ENCODE data around the gene PTGIS. TPM values are rescaled to one million over a fixed set of nuclear protein-coding genes. Genes with fewer than 3 reads are reported as not detected.

Gene PTGIS
- total RNA-seq, 1 donor from 2014 or later, result 43.6 TPM

DNA sequence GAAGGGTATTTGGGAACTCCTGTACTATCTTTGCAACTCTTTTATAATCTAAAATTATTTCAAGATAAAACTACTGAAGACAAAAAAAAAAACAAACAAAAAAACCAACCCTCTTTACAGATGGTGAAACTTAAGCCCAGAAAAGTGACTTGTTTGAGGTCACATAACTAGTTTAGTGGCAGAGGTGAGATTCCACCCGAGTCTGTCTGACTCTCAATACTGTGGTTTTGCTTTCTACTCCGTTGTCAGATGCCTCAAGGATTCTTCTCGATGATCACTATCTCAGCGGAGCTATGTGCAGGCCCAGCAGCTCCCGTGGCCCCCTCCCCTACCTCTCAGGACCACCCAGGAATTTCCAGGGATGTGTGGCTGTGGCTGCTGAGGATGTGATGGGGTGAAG lies 49.4 kb downstream of the PTGIS start:
- peaks cover 6% of the 10 kb centered on the region for H3K36me3 Mint-ChIP-seq (ENCODE audit: low read depth)
- DNase-seq (ENCODE audit: low spot score), result no peak
- peaks cover 13% of the 10 kb centered on the region for H3K27me3 Mint-ChIP-seq (ENCODE audit: insufficient read depth)
- no peak overlapping the region for H3K27ac Mint-ChIP-seq
- no peak overlapping the region for H3K4me3 Mint-ChIP-seq
- no peaks in the 10 kb centered on the region for H3K4me1 Mint-ChIP-seq (ENCODE audit: low read depth)
- H3K9me3 Mint-ChIP-seq, result no peaks in the 10 kb centered on the region
- intact Hi-C loops (cut with micrococcal nuclease), result no loop called here

DNA sequence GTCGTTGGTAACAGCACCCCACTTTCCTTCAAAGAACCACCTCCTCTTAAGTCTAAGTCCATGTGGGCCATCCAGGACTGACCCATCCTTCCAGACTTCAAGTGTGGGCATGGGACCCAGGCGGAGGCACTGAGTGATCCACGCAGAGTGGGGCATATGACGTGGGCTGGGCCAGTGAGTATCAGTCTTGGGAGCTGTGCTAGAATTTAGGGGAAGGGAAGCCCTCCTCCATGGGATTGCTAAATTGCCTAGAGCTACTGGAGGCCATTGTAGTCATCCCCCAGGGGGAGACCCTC lies 50.2 kb downstream of the PTGIS start:
- Mint-ChIP-seq H3K9me3 (no peaks in the 10 kb centered on the region), H3K4me1 (ENCODE audit: low read depth) (no peaks in the 10 kb centered on the region), H3K4me3 (no peak overlapping the region), H3K36me3 (ENCODE audit: low read depth) (peaks cover 6% of the 10 kb centered on the region), H3K27me3 (ENCODE audit: insufficient read depth) (peaks cover 13% of the 10 kb centered on the region), H3K27ac (no peak overlapping the region)
- no peak for DNase-seq (ENCODE audit: low spot score)
- intact Hi-C loops (cut with micrococcal nuclease), result no loop called here

DNA sequence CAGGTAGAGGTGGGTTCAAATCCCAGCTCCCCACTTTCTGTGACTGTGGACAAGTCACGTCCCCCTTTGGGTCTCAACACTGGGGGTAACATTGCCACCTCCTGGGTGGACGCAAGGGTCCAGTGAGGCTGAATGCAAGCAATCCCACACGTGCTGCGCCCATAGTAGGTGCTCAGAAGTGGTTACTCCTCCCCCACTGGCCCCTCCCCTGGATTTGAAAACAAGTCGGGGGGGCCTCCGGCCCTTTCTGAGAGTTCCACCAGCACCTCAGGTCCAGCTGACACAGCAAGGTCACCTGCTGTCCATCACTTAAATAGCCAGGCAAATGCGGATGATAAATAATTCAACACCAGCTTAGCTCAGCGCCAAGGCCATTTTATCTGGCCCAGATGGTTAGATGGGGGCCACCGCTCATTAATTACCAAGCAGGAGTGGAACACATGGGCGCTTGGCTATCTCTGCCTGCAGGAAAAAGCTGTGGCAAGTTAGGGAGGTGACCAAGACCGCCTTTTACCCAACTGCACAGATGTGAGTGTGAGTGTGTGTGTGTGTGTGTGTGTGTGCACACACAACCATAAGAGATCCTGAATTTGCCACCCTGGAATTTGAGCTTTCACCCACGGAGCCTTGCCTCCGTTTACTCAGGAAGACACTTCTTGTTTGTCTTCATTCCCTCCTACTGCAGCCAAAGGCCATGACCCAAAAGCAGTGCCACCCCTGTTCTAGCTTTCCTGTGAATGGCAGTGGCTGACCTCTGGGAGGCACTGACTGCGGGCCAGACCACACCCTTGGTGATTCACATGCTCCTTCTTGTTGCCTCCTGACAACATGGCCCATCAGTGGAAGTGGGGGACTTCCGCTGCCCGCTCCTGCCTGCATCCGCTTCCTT lies 50.8 kb downstream of the PTGIS start:
- no peak overlapping the region for H3K27ac Mint-ChIP-seq
- H3K4me3 Mint-ChIP-seq, result no peak overlapping the region
- DNase-seq (ENCODE audit: low spot score), result no peak
- H3K36me3 Mint-ChIP-seq (ENCODE audit: low read depth), result peaks cover 4% of the 10 kb centered on the region
- intact Hi-C loops (cut with micrococcal nuclease), result no loop called here
- H3K27me3 Mint-ChIP-seq (ENCODE audit: insufficient read depth), result peaks cover 10% of the 10 kb centered on the region
- no peaks in the 10 kb centered on the region for H3K9me3 Mint-ChIP-seq
- no peaks in the 10 kb centered on the region for H3K4me1 Mint-ChIP-seq (ENCODE audit: low read depth)

DNA sequence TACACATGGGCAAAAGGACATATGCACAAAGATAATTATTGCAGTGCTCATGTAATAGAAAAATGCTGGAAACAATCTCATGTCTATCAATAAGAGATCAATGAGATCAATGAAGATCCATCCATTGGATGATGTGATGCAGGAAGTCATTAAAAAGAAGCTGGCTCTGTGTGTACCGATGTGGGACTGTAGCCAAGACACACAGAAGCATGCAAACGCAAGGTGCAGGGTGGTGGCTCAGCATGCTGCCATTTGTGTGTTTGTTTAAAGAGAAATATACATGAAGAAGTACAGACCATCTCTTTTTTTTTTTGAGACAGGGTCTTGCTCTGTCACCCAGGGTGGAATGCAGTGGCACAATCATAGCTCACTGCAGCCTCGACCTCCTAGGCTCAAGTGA lies 52.4 kb downstream of the PTGIS start:
- Mint-ChIP-seq H3K36me3 (ENCODE audit: low read depth) (peaks cover 2% of the 10 kb centered on the region), H3K9me3 (no peaks in the 10 kb centered on the region), H3K27ac (no peak overlapping the region), H3K4me3 (no peak overlapping the region), H3K27me3 (ENCODE audit: insufficient read depth) (peaks cover 11% of the 10 kb centered on the region), H3K4me1 (ENCODE audit: low read depth) (no peaks in the 10 kb centered on the region)
- intact Hi-C loops (cut with micrococcal nuclease), result no loop called here
- no peak for DNase-seq (ENCODE audit: low spot score)

DNA sequence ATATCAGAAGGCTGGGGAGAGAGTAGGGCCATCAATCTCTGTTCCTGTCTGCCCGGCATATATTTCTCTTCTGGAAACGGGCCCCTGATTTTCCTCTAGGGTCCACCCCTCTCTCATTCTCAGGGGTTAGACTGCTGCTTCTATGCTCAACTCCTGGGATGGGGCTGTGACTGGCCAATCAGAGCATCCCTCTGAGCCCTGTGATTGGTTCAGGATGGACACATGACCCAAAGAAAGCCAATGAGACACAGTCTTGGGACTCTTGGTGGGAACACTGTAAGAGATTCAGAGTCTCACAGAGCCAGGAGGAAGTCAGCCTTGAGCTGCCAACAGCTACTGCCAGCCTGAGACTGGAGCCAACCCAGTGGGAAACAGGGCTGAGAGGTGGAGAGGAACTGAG lies 54.4 kb downstream of the PTGIS start:
- Mint-ChIP-seq H3K9me3 (no peaks in the 10 kb centered on the region), H3K4me1 (ENCODE audit: low read depth) (no peaks in the 10 kb centered on the region), H3K27ac (no peak overlapping the region), H3K27me3 (ENCODE audit: insufficient read depth) (peaks cover 21% of the 10 kb centered on the region), H3K4me3 (no peak overlapping the region), H3K36me3 (ENCODE audit: low read depth) (peaks cover 2% of the 10 kb centered on the region)
- intact Hi-C loops (cut with micrococcal nuclease), result no loop called here
- no peak for DNase-seq (ENCODE audit: low spot score)

DNA sequence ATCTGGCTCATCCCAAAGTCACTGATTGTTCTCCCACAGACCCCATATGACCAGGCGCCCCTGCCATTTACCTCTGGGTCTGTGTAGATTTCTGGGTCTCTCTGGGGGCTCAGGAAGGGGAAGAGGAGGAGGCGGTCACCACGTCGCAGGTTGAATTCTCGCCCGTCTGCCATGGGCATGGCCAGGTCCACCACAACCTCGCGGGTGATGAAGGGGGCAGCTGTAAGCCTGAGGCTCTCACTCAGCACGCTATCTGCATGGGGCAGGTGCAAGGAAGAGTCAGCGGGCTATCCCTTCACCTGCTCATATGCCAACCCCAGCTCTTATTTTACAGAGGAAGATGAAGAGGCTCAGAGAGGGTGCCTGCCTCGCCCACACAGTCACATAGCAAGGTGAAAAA lies 54.9 kb downstream of the PTGIS start:
- no peak overlapping the region for H3K4me3 Mint-ChIP-seq
- H3K27ac Mint-ChIP-seq, result no peak overlapping the region
- peaks cover 17% of the 10 kb centered on the region for H3K27me3 Mint-ChIP-seq (ENCODE audit: insufficient read depth)
- H3K9me3 Mint-ChIP-seq, result no peaks in the 10 kb centered on the region
- peaks cover 2% of the 10 kb centered on the region for H3K36me3 Mint-ChIP-seq (ENCODE audit: low read depth)
- intact Hi-C loops (cut with micrococcal nuclease), result no loop called here
- DNase-seq (ENCODE audit: low spot score), result no peak
- no peaks in the 10 kb centered on the region for H3K4me1 Mint-ChIP-seq (ENCODE audit: low read depth)

DNA sequence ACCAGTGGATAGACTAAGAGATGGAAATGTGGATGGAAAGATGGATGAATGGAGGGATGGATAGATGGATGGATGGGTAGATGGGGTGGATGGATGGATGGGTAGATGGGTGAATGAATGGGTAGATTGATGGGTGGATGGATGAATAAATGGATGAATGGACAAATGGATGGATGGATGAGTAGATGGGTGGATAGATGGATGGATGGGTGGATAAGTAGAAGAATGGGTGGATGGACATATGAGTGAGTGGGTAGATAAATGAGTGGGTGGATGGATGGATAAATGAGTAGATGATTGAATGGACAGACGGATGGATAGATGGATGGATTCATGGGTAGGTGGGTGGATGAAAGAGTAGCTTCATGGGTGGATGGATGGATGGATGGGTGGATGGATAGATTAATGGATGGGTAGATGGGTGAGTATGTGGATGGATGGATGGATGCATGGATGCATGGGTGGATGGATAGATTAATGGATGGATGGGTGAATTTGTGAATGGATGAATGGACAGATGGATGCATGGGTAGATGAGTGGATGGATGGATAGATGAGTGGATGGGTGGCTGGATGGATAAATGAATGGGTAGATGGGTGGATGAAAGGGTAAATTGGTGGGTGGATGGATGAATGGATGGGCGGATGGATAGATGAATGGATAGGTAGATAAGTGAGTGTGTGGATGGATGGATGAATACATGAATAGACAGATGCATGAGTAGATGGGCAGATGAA lies 56.0 kb downstream of the PTGIS start:
- no peak overlapping the region for H3K27ac Mint-ChIP-seq

DNA sequence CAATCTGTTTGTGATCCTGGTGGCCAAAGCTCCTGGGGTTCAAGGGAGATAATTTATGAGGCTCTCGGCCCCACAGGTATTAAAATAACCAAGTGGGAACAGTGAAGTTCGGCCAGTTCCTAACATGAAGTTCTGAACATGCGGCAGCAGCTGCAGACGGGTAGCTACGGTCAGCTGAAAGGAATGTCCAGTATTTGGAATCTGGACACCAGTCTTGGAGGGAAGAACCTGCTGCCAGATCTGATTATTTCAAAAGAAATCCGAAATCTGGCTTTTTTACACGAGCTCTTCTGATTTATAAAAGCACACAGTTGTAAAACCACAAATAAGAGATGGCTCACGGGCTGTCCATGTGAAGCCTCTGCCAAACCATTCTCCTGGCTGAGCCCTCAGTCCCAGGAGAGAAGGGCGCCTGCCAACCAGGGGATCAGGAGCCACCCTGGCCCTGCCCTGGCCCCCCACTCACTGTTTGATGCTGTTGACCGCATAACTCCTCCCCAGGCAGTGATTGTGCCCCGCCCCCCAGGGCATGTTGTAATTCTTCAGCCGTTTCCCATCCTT lies 57.3 kb downstream of the PTGIS start:
- Mint-ChIP-seq H3K9me3 (no peaks in the 10 kb centered on the region), H3K4me3 (no peak overlapping the region), H3K4me1 (ENCODE audit: low read depth) (no peaks in the 10 kb centered on the region), H3K27me3 (ENCODE audit: insufficient read depth) (peaks cover 27% of the 10 kb centered on the region), H3K36me3 (ENCODE audit: low read depth) (no peaks in the 10 kb centered on the region), H3K27ac (no peak overlapping the region)
- intact Hi-C loops (cut with micrococcal nuclease), result no loop called here
- no peak for DNase-seq (ENCODE audit: low spot score)

More for the DNA sequence above, 56.0 kb downstream of the PTGIS start:
- no peaks in the 10 kb centered on the region for H3K36me3 Mint-ChIP-seq (ENCODE audit: low read depth)
- H3K4me1 Mint-ChIP-seq (ENCODE audit: low read depth), result no peaks in the 10 kb centered on the region
- no peaks in the 10 kb centered on the region for H3K9me3 Mint-ChIP-seq
- no peak overlapping the region for H3K4me3 Mint-ChIP-seq
- peaks cover 20% of the 10 kb centered on the region for H3K27me3 Mint-ChIP-seq (ENCODE audit: insufficient read depth)
- intact Hi-C loops (cut with micrococcal nuclease), result no loop called here
- DNase-seq (ENCODE audit: low spot score), result no peak

DNA sequence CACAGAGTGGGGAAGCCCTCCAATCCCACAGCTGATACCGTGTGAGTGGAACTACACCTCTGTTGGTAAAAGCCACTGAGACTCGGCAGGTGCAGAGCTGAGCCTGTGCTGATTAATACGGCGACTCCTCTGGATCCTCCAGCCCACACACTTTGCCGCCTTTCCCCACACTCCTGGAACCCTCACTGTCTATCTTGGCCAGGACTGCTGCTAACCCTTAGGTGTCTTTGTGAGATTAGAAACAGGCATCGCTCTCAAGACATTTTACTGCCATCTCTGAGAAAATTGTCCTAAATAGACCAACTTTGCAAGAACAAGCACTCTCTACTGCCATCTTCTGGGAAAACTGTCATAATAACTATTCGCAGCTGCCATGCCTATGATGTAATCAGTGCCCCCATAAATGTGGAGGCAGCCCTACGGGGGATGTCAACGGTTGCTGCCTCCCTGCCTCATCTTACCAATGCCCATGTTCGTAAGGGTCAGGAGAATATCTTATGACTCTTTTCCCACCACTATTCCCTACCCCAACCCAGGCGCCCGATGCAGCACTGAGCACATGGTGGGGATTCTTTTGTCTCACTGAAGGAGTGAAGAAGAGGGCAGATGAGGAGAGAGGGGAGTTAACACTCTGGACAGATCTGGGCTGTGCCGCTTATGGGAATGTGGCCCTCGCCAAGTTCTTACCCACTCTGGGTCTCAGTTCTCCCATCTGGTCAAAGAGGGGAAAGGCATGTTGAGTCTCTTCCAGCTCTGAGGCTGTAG lies 59.3 kb downstream of the PTGIS start:
- intact Hi-C loops (cut with micrococcal nuclease), result loop anchor here (1.0 to 5.0 kb wide), 3 partner anchors 26 to 174 kb away; no protein-coding TSS in a partner anchor
- no peak for DNase-seq (ENCODE audit: low spot score)
- H3K9me3 Mint-ChIP-seq, result no peaks in the 10 kb centered on the region
- H3K4me1 Mint-ChIP-seq (ENCODE audit: low read depth), result no peaks in the 10 kb centered on the region
- H3K27me3 Mint-ChIP-seq (ENCODE audit: insufficient read depth), result peaks cover 36% of the 10 kb centered on the region
- H3K36me3 Mint-ChIP-seq (ENCODE audit: low read depth), result no peaks in the 10 kb centered on the region
- H3K4me3 Mint-ChIP-seq, result no peak overlapping the region
- H3K27ac Mint-ChIP-seq, result no peak overlapping the region

DNA sequence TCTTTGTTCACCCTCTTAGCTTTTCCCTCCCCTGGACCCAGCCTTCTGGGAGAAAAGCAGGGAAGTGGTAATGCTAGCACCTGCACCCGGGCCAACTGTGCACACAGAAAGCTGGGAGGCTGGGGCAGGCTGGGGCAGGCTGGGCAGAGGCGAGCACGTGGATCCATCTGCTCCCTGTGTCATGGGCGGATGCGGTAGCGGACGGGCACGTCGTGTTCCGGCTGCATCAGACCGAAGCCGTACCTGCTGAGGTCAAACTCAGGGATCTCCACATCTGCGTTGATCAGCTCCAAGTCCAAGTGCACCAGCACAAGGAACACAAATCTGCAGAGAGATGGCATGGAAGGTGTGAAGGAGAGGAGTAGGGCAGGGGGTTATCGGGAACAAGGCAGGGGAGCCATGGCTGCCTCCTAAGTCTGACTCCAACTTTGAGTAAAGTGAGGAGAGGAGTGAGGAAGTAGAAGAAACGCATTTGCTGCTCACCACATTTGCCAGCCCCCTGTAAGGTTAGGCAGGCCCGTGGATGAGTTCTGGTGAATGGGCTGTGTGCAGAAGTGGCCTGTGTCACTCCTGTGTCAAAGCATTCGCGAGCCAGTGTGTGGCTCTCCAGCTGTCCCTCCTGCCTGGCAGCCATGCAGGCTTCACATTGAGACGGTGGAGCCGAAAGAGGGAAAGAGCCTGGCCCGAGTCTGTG lies 60.0 kb downstream of the PTGIS start:
- Mint-ChIP-seq H3K9me3 (no peaks in the 10 kb centered on the region), H3K27ac (no peak overlapping the region), H3K4me1 (ENCODE audit: low read depth) (no peaks in the 10 kb centered on the region), H3K4me3 (no peak overlapping the region), H3K27me3 (ENCODE audit: insufficient read depth) (peaks cover 38% of the 10 kb centered on the region), H3K36me3 (ENCODE audit: low read depth) (no peaks in the 10 kb centered on the region)
- no peak for DNase-seq (ENCODE audit: low spot score)
- intact Hi-C loops (cut with micrococcal nuclease), result loop anchor here (1.0 to 5.0 kb wide), 3 partner anchors 27 to 174 kb away; no protein-coding TSS in a partner anchor

DNA sequence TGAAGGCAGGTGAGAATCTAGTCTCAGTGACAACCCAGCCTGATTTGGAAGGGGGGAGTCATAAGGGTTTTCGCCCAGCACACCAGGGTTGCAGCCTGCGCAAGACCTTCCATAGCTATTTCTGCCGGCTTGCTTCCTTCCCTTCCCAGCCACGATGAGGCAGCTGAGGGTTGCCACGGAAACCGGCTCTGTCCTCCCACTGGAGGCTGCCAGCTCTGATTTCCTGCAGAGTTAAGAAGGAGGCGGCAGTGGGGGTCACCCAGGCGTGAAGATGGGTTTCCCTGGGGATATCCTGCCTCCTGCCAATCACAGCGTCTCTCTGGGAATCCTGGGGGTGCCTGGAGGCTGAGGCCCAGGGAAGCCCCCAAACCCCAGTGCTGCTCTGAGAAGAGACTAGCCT lies 62.4 kb downstream of the PTGIS start:
- no peaks in the 10 kb centered on the region for H3K36me3 Mint-ChIP-seq (ENCODE audit: low read depth)
- no peaks in the 10 kb centered on the region for H3K9me3 Mint-ChIP-seq
- DNase-seq (ENCODE audit: low spot score), result no peak
- H3K27me3 Mint-ChIP-seq (ENCODE audit: insufficient read depth), result peaks cover 38% of the 10 kb centered on the region
- H3K27ac Mint-ChIP-seq, result no peak overlapping the region
- no peaks in the 10 kb centered on the region for H3K4me1 Mint-ChIP-seq (ENCODE audit: low read depth)
- H3K4me3 Mint-ChIP-seq, result no peak overlapping the region
- intact Hi-C loops (cut with micrococcal nuclease), result loop anchor here (5.0 kb wide), 1 partner anchor 123 kb away; no protein-coding TSS in a partner anchor

DNA sequence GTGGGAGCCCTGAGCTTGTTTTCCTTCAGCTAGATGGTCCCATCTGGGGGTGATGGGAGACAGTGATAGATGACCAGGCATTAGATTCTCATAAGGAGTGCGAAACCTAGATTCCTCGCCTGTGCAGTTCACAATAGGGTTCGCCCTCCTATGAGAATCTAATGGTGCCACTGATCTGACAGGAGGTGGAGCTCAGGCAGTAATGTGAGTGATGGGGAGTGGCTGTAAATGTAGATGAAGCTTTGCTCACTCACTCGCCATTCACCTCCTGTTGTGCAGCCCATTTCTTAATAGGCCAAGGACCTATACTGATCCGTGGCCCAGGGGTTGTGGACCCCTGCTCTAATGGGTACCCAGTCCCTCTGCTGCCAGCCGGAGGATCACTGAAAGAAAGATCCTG lies 64.8 kb downstream of the PTGIS start:
- no peak for DNase-seq (ENCODE audit: low spot score)
- Mint-ChIP-seq H3K27me3 (ENCODE audit: insufficient read depth) (peaks cover 29% of the 10 kb centered on the region), H3K36me3 (ENCODE audit: low read depth) (no peaks in the 10 kb centered on the region), H3K4me1 (ENCODE audit: low read depth) (no peaks in the 10 kb centered on the region), H3K27ac (no peak overlapping the region), H3K9me3 (no peaks in the 10 kb centered on the region), H3K4me3 (no peak overlapping the region)
- intact Hi-C loops (cut with micrococcal nuclease), result no loop called here

All from activated T-helper 1 cell treated with anti-CD3 and anti-CD28 coated beads, Interleukin-12 subunit alpha, Interleukin-12 subunit beta, Interleukin-2, Interleukin-4 antibody, amounts not matched to agents 30 ng/mL and 10 ng/mL and 1 ng/mL, durations not matched to agents 14 hours and 24 hours and 36 hours (primary cell).